ENCODE results near the gene QPCT.
"Not testable (repeated sequence)": the region's sequence is repeated elsewhere in the genome, so short reads cannot be mapped to it uniquely, and the experiment has no call there.

Gene QPCT

GRCh38 chr2:37394796-37395555 lies 50.5 kb downstream of the QPCT start:
- DNase-seq = no peak

GRCh38 chr2:37396890-37397565 lies 52.6 kb downstream of the QPCT start:
- no peak for DNase-seq

- no peak for DNase-seq
These were observed 54.6 kb downstream of the QPCT start for GRCh38 chr2:37398990-37399389.

GRCh38 chr2:37400041-37400440 lies 55.6 kb downstream of the QPCT start:
- no peak for DNase-seq

GRCh38 chr2:37402636-37403035 lies 58.2 kb downstream of the QPCT start:
- no peak for DNase-seq

- DNase-seq = no peak
These were observed 61.4 kb downstream of the QPCT start for GRCh38 chr2:37405781-37406180.

GRCh38 chr2:37412231-37412630 lies 67.8 kb downstream of the QPCT start:
- DNase-seq = no peak

- not testable (repeated sequence) for DNase-seq
These were observed 69.6 kb downstream of the QPCT start for GRCh38 chr2:37413911-37414469.

- peak; percentile 56 for DNase-seq
These were observed 70.1 kb downstream of the QPCT start for GRCh38 chr2:37414470-37414949.

GRCh38 chr2:37415128-37415820 lies 70.8 kb downstream of the QPCT start:
- no peak for DNase-seq

- no peak for DNase-seq
These were observed 72.9 kb downstream of the QPCT start for GRCh38 chr2:37417321-37417720.

GRCh38 chr2:37418956-37419355 lies 74.5 kb downstream of the QPCT start:
- no peak for DNase-seq

- no peak for DNase-seq
These were observed 77.3 kb downstream of the QPCT start for GRCh38 chr2:37421686-37422085.

GRCh38 chr2:37422816-37423215 lies 78.4 kb downstream of the QPCT start:
- no peak for DNase-seq
